ENCODE results near the gene ARHGAP1.
"Not testable (repeated sequence)": the region's sequence is repeated elsewhere in the genome, so short reads cannot be mapped to it uniquely, and the experiment has no call there.

The ARHGAP1 gene

GRCh38 chr11:46673713-46674462 lies 26.5 kb downstream of the ARHGAP1 start:
- DNase-seq (ENCODE audit: low read depth in 2 of 2), result no peak

- no peak for DNase-seq (ENCODE audit: low read depth in 2 of 2)
Observed at GRCh38 chr11:46672381-46672839, 28.0 kb downstream of the ARHGAP1 start.

GRCh38 chr11:46671958-46672315 lies 28.5 kb downstream of the ARHGAP1 start:
- DNase-seq (ENCODE audit: low read depth in 2 of 2), result no peak

GRCh38 chr11:46670521-46670920 lies 29.9 kb downstream of the ARHGAP1 start:
- DNase-seq (ENCODE audit: low read depth in 2 of 2), result not testable (repeated sequence)

GRCh38 chr11:46669711-46670139 lies 30.7 kb downstream of the ARHGAP1 start:
- DNase-seq (ENCODE audit: low read depth in 2 of 2), result no peak

- DNase-seq (ENCODE audit: low read depth in 2 of 2), result no peak
Observed at GRCh38 chr11:46668480-46669085, 31.8 kb downstream of the ARHGAP1 start.

GRCh38 chr11:46667043-46667481 lies 33.4 kb downstream of the ARHGAP1 start:
- DNase-seq (ENCODE audit: low read depth in 2 of 2), result no peak

- DNase-seq (ENCODE audit: low read depth in 2 of 2), result no peak
Observed at GRCh38 chr11:46666516-46666915, 33.9 kb downstream of the ARHGAP1 start.

- no peak for DNase-seq (ENCODE audit: low read depth in 2 of 2)
Observed at GRCh38 chr11:46665356-46665755, 35.1 kb downstream of the ARHGAP1 start.

GRCh38 chr11:46664612-46665011 lies 35.8 kb downstream of the ARHGAP1 start:
- no peak for DNase-seq (ENCODE audit: low read depth in 2 of 2)

GRCh38 chr11:46663277-46663940 lies 37.0 kb downstream of the ARHGAP1 start:
- no peak for DNase-seq (ENCODE audit: low read depth in 2 of 2)

- no peak for DNase-seq (ENCODE audit: low read depth in 2 of 2)
Observed at GRCh38 chr11:46662366-46662765, 38.1 kb downstream of the ARHGAP1 start.

GRCh38 chr11:46661836-46662235 lies 38.6 kb downstream of the ARHGAP1 start:
- DNase-seq (ENCODE audit: low read depth in 2 of 2), result no peak

- DNase-seq (ENCODE audit: low read depth in 2 of 2), result no peak
Observed at GRCh38 chr11:46659908-46660307, 40.5 kb downstream of the ARHGAP1 start.

GRCh38 chr11:46658259-46658658 lies 42.2 kb downstream of the ARHGAP1 start:
- DNase-seq (ENCODE audit: low read depth in 2 of 2), result no peak

- no peak for DNase-seq (ENCODE audit: low read depth in 2 of 2)
Observed at GRCh38 chr11:46657186-46657585, 43.2 kb downstream of the ARHGAP1 start.

- no peak for DNase-seq (ENCODE audit: low read depth in 2 of 2)
Observed at GRCh38 chr11:46655631-46656030, 44.8 kb downstream of the ARHGAP1 start.

- no peak for DNase-seq (ENCODE audit: low read depth in 2 of 2)
Observed at GRCh38 chr11:46649180-46649738, 51.2 kb downstream of the ARHGAP1 start.

GRCh38 chr11:46643986-46644385 lies 56.4 kb downstream of the ARHGAP1 start:
- DNase-seq (ENCODE audit: low read depth in 2 of 2), result no peak

GRCh38 chr11:46643531-46643930 lies 56.9 kb downstream of the ARHGAP1 start:
- DNase-seq (ENCODE audit: low read depth in 2 of 2), result no peak

- no peak for DNase-seq (ENCODE audit: low read depth in 2 of 2)
Observed at GRCh38 chr11:46642627-46643335, 57.6 kb downstream of the ARHGAP1 start.

- DNase-seq (ENCODE audit: low read depth in 2 of 2), result no peak
Observed at GRCh38 chr11:46641639-46642038, 58.8 kb downstream of the ARHGAP1 start.

Data from stimulated activated CD4-positive, alpha-beta T cell treated with anti-CD3 and anti-CD28 coated beads, Interleukin-1b, Interleukin-23, amount 100 ng/mL, for 1 hour (primary cell).